GM23338 (cell line): ENCODE results near the gene RAD23B. TPM values are rescaled to one million over a fixed set of nuclear protein-coding genes. Genes with fewer than 3 reads are reported as not detected.

Experiments
- ATAC-seq: fragments of 200-7000 bp; cut with Tn5 transposase; 3 replicates; pipeline ENCODE4 v1.9.1; 2020
- DNase-seq: peaks from one replicate; pipeline ENCODE4 v3.0.0-alpha.2; 2015; ENCODE audit warnings: low spot score
- H2AFZ ChIP-seq: fragments of 200-600 bp; sonication (generic); 2 replicates; pipeline ENCODE4 v1.8.0; 2016; ENCODE audit warnings: antibody characterized with exemption, mild to moderate bottlenecking, moderate library complexity
- H3F3A ChIP-seq: fragments of 200-600 bp; sonication (generic); replicated peaks from 2 replicates; pipeline ENCODE4 v1.8.0; 2017; ENCODE audit warnings: antibody characterized with exemption, mixed run types, low read depth
- H3K27ac ChIP-seq: fragments of 200-600 bp; sonication (generic); 2 replicates; pipeline ENCODE4 v1.6.1; 2016; ENCODE audit warnings: low read depth
- H3K27me3 ChIP-seq: fragments of 200-600 bp; sonication (generic); 2 replicates; pipeline ENCODE4 v1.8.0; 2016; ENCODE audit warnings: mild to moderate bottlenecking, mixed run types, moderate library complexity; ENCODE audit not compliant: insufficient read depth
- H3K36me3 ChIP-seq: fragments of 200-600 bp; sonication (generic); 2 replicates; pipeline ENCODE4 v1.8.0; 2016; ENCODE audit warnings: mild to moderate bottlenecking; ENCODE audit not compliant: insufficient read depth
- H3K4me1 ChIP-seq: fragments of 200-600 bp; sonication (generic); 2 replicates; pipeline ENCODE4 v1.8.0; 2016; ENCODE audit warnings: mild to moderate bottlenecking, moderate library complexity; ENCODE audit not compliant: insufficient read depth
- H3K4me2 ChIP-seq: fragments of 200-600 bp; sonication (generic); 2 replicates; pipeline ENCODE4 v1.7.1; 2017; ENCODE audit warnings: mixed run types
- H3K4me3 ChIP-seq: fragments of 200-600 bp; sonication (generic); 2 replicates; pipeline ENCODE4 v1.6.1; 2016; ENCODE audit warnings: mixed run types
- H3K79me2 ChIP-seq: fragments of 200-600 bp; sonication (generic); replicated peaks from 2 replicates; pipeline ENCODE4 v1.8.0; 2017; ENCODE audit warnings: mild to moderate bottlenecking; ENCODE audit not compliant: insufficient read depth
- H3K9me2 ChIP-seq: fragments of 200-600 bp; sonication (generic); 2 replicates; pipeline ENCODE4 v1.8.0; 2017; ENCODE audit not compliant: insufficient read depth
- H4K20me1 ChIP-seq: fragments of 200-600 bp; sonication (generic); replicated peaks from 2 replicates; pipeline ENCODE4 v1.8.0; 2017; ENCODE audit warnings: mild to moderate bottlenecking; ENCODE audit not compliant: insufficient read depth
- H3K27ac Mint-ChIP-seq: 2 replicates; pipeline ENCODE4 v1.8.0; 2020; ENCODE audit warnings: inconsistent platforms, mild to moderate bottlenecking, moderate library complexity, mixed read lengths
- H3K27me3 Mint-ChIP-seq: 3 replicates; pipeline ENCODE4 v1.8.0; 2022; ENCODE audit warnings: low read depth, mild to moderate bottlenecking, moderate library complexity, mixed read lengths, inconsistent platforms; ENCODE audit not compliant: insufficient read depth, poor library complexity
- H3K36me3 Mint-ChIP-seq: 3 replicates; pipeline ENCODE4 v1.8.0; 2021; ENCODE audit warnings: low read depth, mild to moderate bottlenecking, inconsistent platforms, moderate library complexity, mixed read lengths
- H3K4me1 Mint-ChIP-seq: 3 replicates; pipeline ENCODE4 v1.8.0; 2020; ENCODE audit warnings: mild to moderate bottlenecking, inconsistent platforms, mixed read lengths
- H3K4me3 Mint-ChIP-seq: 3 replicates; pipeline ENCODE4 v1.8.0; 2021; ENCODE audit warnings: moderate library complexity, mild to moderate bottlenecking, inconsistent platforms, mixed read lengths
- H3K9me3 Mint-ChIP-seq: 3 replicates; pipeline ENCODE4 v1.8.0; 2020; ENCODE audit warnings: moderate library complexity, mild to moderate bottlenecking, inconsistent platforms, mixed read lengths
- CREB1 ChIP-seq: fragments of 250-450 bp; sonication (Bioruptor Pico); IDR thresholded peaks from 2 replicates; pipeline ENCODE4 v1.5.0; 2020; ENCODE audit warnings: low read depth, mild to moderate bottlenecking, moderate library complexity
- CTCF ChIP-seq, 2 experiments: fragments of 200-600 bp in 1 of 2; sonication (generic) in 1 of 2; conservative IDR thresholded peaks; 2 replicates each; pipeline versions ENCODE4 v1.5.1 to v1.6.1; 2016 to 2017; ENCODE audit warnings: antibody characterized with exemption in 2 of 2, low read depth in 2 of 2, mild to moderate bottlenecking in 2 of 2, moderate library complexity in 1 of 2
- ETS1 ChIP-seq: IDR thresholded peaks from 2 replicates; pipeline ENCODE4 v1.6.1; 2016; ENCODE audit warnings: antibody characterized with exemption
- EZH2 ChIP-seq: fragments of 200-600 bp; sonication (generic); IDR thresholded peaks from one replicate; pipeline ENCODE4 v1.8.0; 2017; ENCODE audit warnings: antibody characterized with exemption, mild to moderate bottlenecking, low read depth; ENCODE audit not compliant: unreplicated experiment
- EZH2phosphoT487 ChIP-seq: fragments of 200-600 bp; sonication (generic); IDR thresholded peaks from one replicate; pipeline ENCODE4 v1.8.1; 2018; ENCODE audit warnings: antibody characterized with exemption; ENCODE audit not compliant: unreplicated experiment
- JUNB ChIP-seq: IDR thresholded peaks from one replicate; pipeline ENCODE4 v1.6.1; 2016; ENCODE audit warnings: antibody characterized with exemption; ENCODE audit not compliant: unreplicated experiment
- NANOG ChIP-seq: IDR thresholded peaks from 2 replicates; pipeline ENCODE4 v1.6.1; 2016; ENCODE audit warnings: antibody characterized with exemption, borderline replicate concordance
- POLR2AphosphoS5 ChIP-seq: IDR thresholded peaks from 2 replicates; pipeline ENCODE4 v1.6.1; 2016; ENCODE audit warnings: antibody characterized with exemption, low read depth
- REST ChIP-seq: IDR thresholded peaks from one replicate; pipeline ENCODE4 v1.6.1; 2018; ENCODE audit warnings: antibody characterized with exemption; ENCODE audit not compliant: unreplicated experiment
- STAT1 ChIP-seq: IDR thresholded peaks from one replicate; pipeline ENCODE4 v1.6.1; 2016; ENCODE audit warnings: antibody characterized with exemption; ENCODE audit not compliant: unreplicated experiment
- ZNF114 ChIP-seq: fragments of 250-450 bp; sonication (Bioruptor Pico); IDR thresholded peaks from 2 replicates; pipeline ENCODE4 v1.5.0; 2020; ENCODE audit warnings: mild to moderate bottlenecking, moderate library complexity
- ZNF331 ChIP-seq: fragments of 250-450 bp; sonication (Bioruptor Pico); IDR thresholded peaks from 2 replicates; pipeline ENCODE4 v1.5.0; 2020; ENCODE audit warnings: low read depth, mild to moderate bottlenecking, moderate library complexity
- ZNF462 ChIP-seq: fragments of 250-450 bp; sonication (Bioruptor Pico); IDR thresholded peaks from 2 replicates; pipeline ENCODE4 v1.5.0; 2020; ENCODE audit warnings: mild to moderate bottlenecking, moderate library complexity
- polyA plus RNA-seq: library from polyadenylated mRNA; unstranded; fragments of >200 nt; fragmentation: Nextera tagmentation; extraction: Ambion mirVana; gene quantifications from 2 replicates; pipeline ENCODE4 v1.2.1, GENCODE V29; 2016
- total RNA-seq: library from RNA; depleted of rRNA; stranded (reverse); fragments of >200 nt; shearing (Covaris generic); gene quantifications from 2 replicates; pipeline ENCODE4 v1.2.3, GENCODE V29; 2014

The RAD23B gene
- total and polyA plus RNA-seq, 2 experiments from 2014 or later, result 31.1 to 137 TPM

GRCh38 chr9:107312376-107313050 is 29.4 kb downstream of the RAD23B start:
- peak overlapping the region; percentile 43 for H3K27ac Mint-ChIP-seq
- H3K36me3 ChIP-seq, result peaks cover 42% of the 10 kb centered on the region

More at GRCh38 chr9:107312376-107313050, 29.4 kb downstream of the RAD23B start:
- ATAC-seq, result peak; percentile 85
- Histone ChIP-seq H3K4me1 (peaks cover 14% of the 10 kb centered on the region; the same call in 1 of the 2 replicates), H3K9me2 (no peaks in the 10 kb centered on the region), H4K20me1 (peaks cover 64% of the 10 kb centered on the region), H3K27me3 (no peaks in the 10 kb centered on the region), H3K27ac (peak overlapping the region; percentile 75; the same call in 1 of the 2 replicates), H3K4me2 (no peak overlapping the region), H3K79me2 (peaks cover 100% of the 10 kb centered on the region), H3K4me3 (no peak overlapping the region), H3F3A (no peaks in the 10 kb centered on the region), H2AFZ (no peak overlapping the region)
- Mint-ChIP-seq H3K4me1 (peaks cover 21% of the 10 kb centered on the region), H3K36me3 (peaks cover 70% of the 10 kb centered on the region), H3K9me3 (no peaks in the 10 kb centered on the region), H3K4me3 (no peak overlapping the region), H3K27me3 (peaks cover 3% of the 10 kb centered on the region)
- peak; percentile 39 for DNase-seq
- TF ChIP-seq NANOG (no peak), ZNF114 (CRISPR knock-in tag) (no peak), CREB1 (no peak), EZH2 (no peak), ZNF462 (no peak), ETS1 (no peak), POLR2AphosphoS5 (no peak), STAT1 (no peak), CTCF (conservative IDR thresholded peaks at IDR 0.05; ENCODE audit: low read depth in 2 of 2) (no peak), JUNB (no peak), ZNF331 (CRISPR knock-in tag) (no peak), REST (no peak), EZH2phosphoT487 (no peak)
